Left ventricle myocardium superior (tissue), 1 donor: ENCODE results near the gene CAMKMT. TPM values are rescaled to one million over a fixed set of nuclear protein-coding genes. Genes with fewer than 3 reads are reported as not detected.

Experiments used
- ATAC-seq: fragments of 200-7000 bp; cut with Tn5 transposase; one replicate; pipeline ENCODE4 v1.9.1; 2020; ENCODE audit warnings: mild to moderate bottlenecking, moderate library complexity
- DNase-seq: peaks from one replicate; pipeline ENCODE4 v3.0.0-alpha.2; 2020
- intact Hi-C: fragments of 100-400 bp; cut with micrococcal nuclease; formaldehyde crosslinking; loops from one replicate; pipeline ENCODE4 v1.11.0; 2022
- total RNA-seq: library from RNA; stranded (reverse); fragmentation: NEBNext Ultra II Directional; extraction: Animal tissue kit (Norgen Biotek cat#: 25700); gene quantifications from one replicate; pipeline ENCODE4 v1.2.1, GENCODE V29; 2021
- donor health status: DM: no; HTN: yes; CAD: no; lungs with severe emphysema.

CAMKMT gene
- total RNA-seq, 1 donor from 2014 or later = 3.3 TPM

GRCh38 chr2:44430342-44430741 lies 68.6 kb downstream of the CAMKMT start:
- ATAC-seq = no peak
- intact Hi-C loops = no loop called here
- DNase-seq = no peak

- DNase-seq (no peak), ATAC-seq (no peak)
- intact Hi-C loops = no loop called here
These were observed 72.1 kb downstream of the CAMKMT start for GRCh38 chr2:44433895-44434294.

GRCh38 chr2:44441200-44441599 lies 79.5 kb downstream of the CAMKMT start:
- intact Hi-C loops = no loop called here
- DNase-seq (no peak), ATAC-seq (no peak)

GRCh38 chr2:44442019-44442418 lies 80.3 kb downstream of the CAMKMT start:
- ATAC-seq (no peak), DNase-seq (no peak)
- intact Hi-C loops = no loop called here

- ATAC-seq (no peak), DNase-seq (no peak)
- intact Hi-C loops = no loop called here
These were observed 81.8 kb downstream of the CAMKMT start for GRCh38 chr2:44443517-44443916.

- no peak for ATAC-seq
- no peak for DNase-seq
- intact Hi-C loops = no loop called here
These were observed 83.1 kb downstream of the CAMKMT start for GRCh38 chr2:44444881-44445280.

GRCh38 chr2:44448860-44449527 lies 87.2 kb downstream of the CAMKMT start:
- no peak for ATAC-seq
- DNase-seq = no peak
- intact Hi-C loops = no loop called here

- intact Hi-C loops = no loop called here
- DNase-seq = no peak
- no peak for ATAC-seq
These were observed 88.3 kb downstream of the CAMKMT start for GRCh38 chr2:44450082-44450481.

GRCh38 chr2:44450806-44451205 lies 89.1 kb downstream of the CAMKMT start:
- DNase-seq (no peak), ATAC-seq (no peak)
- intact Hi-C loops = no loop called here

GRCh38 chr2:44452069-44452583 lies 90.4 kb downstream of the CAMKMT start:
- intact Hi-C loops = no loop called here
- DNase-seq = no peak
- ATAC-seq = no peak

GRCh38 chr2:44453259-44453658 lies 91.5 kb downstream of the CAMKMT start:
- no peak for ATAC-seq
- no peak for DNase-seq
- intact Hi-C loops = no loop called here

GRCh38 chr2:44455877-44456276 lies 94.1 kb downstream of the CAMKMT start:
- intact Hi-C loops = no loop called here
- ATAC-seq (no peak), DNase-seq (no peak)

GRCh38 chr2:44456946-44457345 lies 95.2 kb downstream of the CAMKMT start:
- DNase-seq = no peak
- intact Hi-C loops = no loop called here
- no peak for ATAC-seq

- ATAC-seq = no peak
These were observed 98.0 kb downstream of the CAMKMT start for GRCh38 chr2:44459739-44460138.

GRCh38 chr2:44462934-44463849 lies 101.4 kb downstream of the CAMKMT start:
- ATAC-seq (peak; percentile 26), DNase-seq (no peak)
- intact Hi-C loops = no loop called here

More at GRCh38 chr2:44459739-44460138, 98.0 kb downstream of the CAMKMT start:
- intact Hi-C loops = no loop called here
- DNase-seq = no peak

- ATAC-seq (no peak), DNase-seq (no peak)
- intact Hi-C loops = no loop called here
These were observed 102.7 kb downstream of the CAMKMT start for GRCh38 chr2:44464437-44464836.

GRCh38 chr2:44470151-44470550 lies 108.4 kb downstream of the CAMKMT start:
- intact Hi-C loops = loop anchor here (10.0 kb wide), 1 partner anchor 245 kb away; no protein-coding TSS in a partner anchor
- DNase-seq = no peak

GRCh38 chr2:44477657-44478414 lies 116.1 kb downstream of the CAMKMT start:
- intact Hi-C loops = loop anchor here (10.0 kb wide), 1 partner anchor 237 kb away; no protein-coding TSS in a partner anchor
- DNase-seq = no peak
- ATAC-seq = no peak

More at GRCh38 chr2:44470151-44470550, 108.4 kb downstream of the CAMKMT start:
- ATAC-seq = no peak

GRCh38 chr2:44479127-44479887 lies 117.6 kb downstream of the CAMKMT start:
- no peak for DNase-seq
- peak; percentile 91 for ATAC-seq
- intact Hi-C loops = loop anchor here (10.0 kb wide), 1 partner anchor 235 kb away; no protein-coding TSS in a partner anchor
